GM12801 (cell line): ENCODE data around the gene CCDC91.

ENCODE experiments used
- TF ChIP-seq, protein P1 (sequence below): IDR thresholded peaks from one replicate; pipeline ENCODE4 v1.5.1; 2011; ENCODE audit warnings: control low read depth; ENCODE audit not compliant: insufficient read length; ENCODE audit errors: extremely low read depth

The CCDC91 gene

DNA sequence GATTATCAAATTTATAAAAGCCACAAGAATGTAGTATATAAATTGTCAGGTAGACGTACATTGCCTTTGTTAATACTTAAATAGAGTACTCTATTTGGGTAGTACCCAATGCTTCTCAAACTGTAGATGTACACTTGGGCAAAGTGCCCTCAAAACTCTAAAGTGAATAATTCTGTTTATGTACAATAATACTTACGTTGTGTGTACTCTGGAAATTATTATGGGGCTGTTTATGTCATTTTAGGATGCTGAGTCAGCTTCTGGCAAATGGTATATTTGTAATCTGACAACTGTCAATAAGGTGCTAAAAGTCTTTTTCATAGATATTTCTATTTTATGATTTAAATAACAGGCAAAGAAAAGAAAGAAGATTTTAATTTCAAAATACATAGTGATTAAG, 102.4 kb downstream of the CCDC91 start:
- TF ChIP-seq, protein P1, sequence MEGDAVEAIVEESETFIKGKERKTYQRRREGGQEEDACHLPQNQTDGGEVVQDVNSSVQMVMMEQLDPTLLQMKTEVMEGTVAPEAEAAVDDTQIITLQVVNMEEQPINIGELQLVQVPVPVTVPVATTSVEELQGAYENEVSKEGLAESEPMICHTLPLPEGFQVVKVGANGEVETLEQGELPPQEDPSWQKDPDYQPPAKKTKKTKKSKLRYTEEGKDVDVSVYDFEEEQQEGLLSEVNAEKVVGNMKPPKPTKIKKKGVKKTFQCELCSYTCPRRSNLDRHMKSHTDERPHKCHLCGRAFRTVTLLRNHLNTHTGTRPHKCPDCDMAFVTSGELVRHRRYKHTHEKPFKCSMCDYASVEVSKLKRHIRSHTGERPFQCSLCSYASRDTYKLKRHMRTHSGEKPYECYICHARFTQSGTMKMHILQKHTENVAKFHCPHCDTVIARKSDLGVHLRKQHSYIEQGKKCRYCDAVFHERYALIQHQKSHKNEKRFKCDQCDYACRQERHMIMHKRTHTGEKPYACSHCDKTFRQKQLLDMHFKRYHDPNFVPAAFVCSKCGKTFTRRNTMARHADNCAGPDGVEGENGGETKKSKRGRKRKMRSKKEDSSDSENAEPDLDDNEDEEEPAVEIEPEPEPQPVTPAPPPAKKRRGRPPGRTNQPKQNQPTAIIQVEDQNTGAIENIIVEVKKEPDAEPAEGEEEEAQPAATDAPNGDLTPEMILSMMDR = no peak

GRCh38 chr12:28294300-28294699, 104.0 kb downstream of the CCDC91 start:
- TF ChIP-seq, protein P1 = no peak

GRCh38 chr12:28296287-28296686, 106.0 kb downstream of the CCDC91 start:
- TF ChIP-seq, protein P1 = no peak

DNA sequence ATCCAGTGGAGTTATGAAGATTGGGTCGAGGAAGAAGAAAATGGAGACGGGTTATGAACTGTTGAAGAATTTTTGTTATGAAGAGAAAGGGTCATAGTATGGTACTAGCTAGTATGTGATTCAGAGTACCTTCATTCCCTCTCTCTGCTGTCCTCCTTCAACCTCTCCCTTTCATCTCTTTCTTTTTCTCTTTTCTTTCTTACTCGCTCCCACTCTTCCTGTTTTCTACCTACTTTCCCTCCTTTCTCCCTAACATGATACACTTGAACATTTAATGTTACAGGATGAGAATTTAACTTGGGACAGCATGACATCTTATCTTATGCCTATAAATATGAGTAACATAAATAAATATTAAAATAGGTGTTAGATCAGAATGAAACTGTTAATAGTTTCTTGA, 112.9 kb downstream of the CCDC91 start:
- TF ChIP-seq, protein P1 = no peak

GRCh38 chr12:28306535-28306934, 116.3 kb downstream of the CCDC91 start:
- TF ChIP-seq, protein P1 = no peak

- TF ChIP-seq, protein P1 = no peak
These were observed 118.6 kb downstream of the CCDC91 start for GRCh38 chr12:28308891-28309290.

DNA sequence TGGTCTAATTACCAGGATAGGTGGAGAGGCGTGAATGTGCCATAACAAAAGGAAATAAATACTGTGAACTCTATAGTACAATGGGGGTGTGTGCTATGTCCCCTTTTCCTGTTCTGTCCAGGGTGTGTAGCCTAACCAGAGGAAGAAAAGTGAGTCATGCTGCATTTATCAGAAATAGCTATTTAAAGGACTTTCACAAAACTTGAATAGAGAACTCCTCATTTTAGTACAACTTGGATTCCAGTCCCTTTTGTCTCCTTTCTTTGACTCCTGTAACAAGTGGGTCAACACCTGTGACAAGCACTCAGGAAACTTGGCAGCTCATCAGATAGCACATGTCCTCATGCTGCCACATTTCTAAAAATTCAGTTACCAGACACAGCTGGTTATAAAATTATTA, 123.4 kb downstream of the CCDC91 start:
- TF ChIP-seq, protein P1 = no peak

- TF ChIP-seq, protein P1 = no peak
These were observed 125.8 kb downstream of the CCDC91 start for GRCh38 chr12:28316049-28316448.
